OCI-LY3 (cell line): ENCODE results near the gene CX3CL1.

Experiments
- H2AFZ ChIP-seq: fragments of 200-600, 300-600 bp; shearing (Covaris generic); 2 replicates; pipeline ENCODE4 v1.6.0; 2014; ENCODE audit warnings: antibody characterized with exemption, low read depth, low read length
- H3K27ac ChIP-seq: fragments of 200-600, 300-600 bp; sonication (generic); 2 replicates; pipeline ENCODE4 v1.5.1; 2014; ENCODE audit warnings: mild to moderate bottlenecking, low read length, moderate library complexity, mixed read lengths
- H3K27me3 ChIP-seq: fragments of 200-600, 300-600 bp; sonication (generic); 2 replicates; pipeline ENCODE4 v1.6.1; 2014; ENCODE audit warnings: low read depth, low read length, mixed read lengths
- H3K36me3 ChIP-seq: fragments of 200-600, 300-600 bp; sonication (generic); replicated peaks from 2 replicates; pipeline ENCODE3; 2014; ENCODE audit warnings: low read depth, low read length, mixed read lengths
- H3K4me1 ChIP-seq: fragments of 300-600, 200-600 bp; sonication (generic); 2 replicates; pipeline ENCODE4 v1.6.1; 2014; ENCODE audit warnings: low read length, mixed read lengths
- H3K4me2 ChIP-seq: fragments of 200-600, 300-600 bp; sonication (generic); 2 replicates; pipeline ENCODE4 v1.6.1; 2014; ENCODE audit warnings: low read length, mixed read lengths
- H3K4me3 ChIP-seq: fragments of 300-600, 200-600 bp; sonication (generic); 2 replicates; pipeline ENCODE4 v1.5.1; 2014; ENCODE audit warnings: antibody characterized with exemption, mild to moderate bottlenecking, low read length, moderate library complexity
- H3K79me2 ChIP-seq: fragments of 300-600, 200-600 bp; shearing (Covaris generic); 2 replicates; pipeline ENCODE4 v1.6.1; 2014; ENCODE audit warnings: mild to moderate bottlenecking, low read length, mixed read lengths
- H3K9ac ChIP-seq: fragments of 300-600, 200-600 bp; shearing (Covaris generic); 2 replicates; pipeline ENCODE4 v1.6.0; 2014; ENCODE audit warnings: mild to moderate bottlenecking, low read length, moderate library complexity
- H3K9me3 ChIP-seq: fragments of 200-600, 300-600 bp; shearing (Covaris generic); 2 replicates; pipeline ENCODE4 v1.6.1; 2014; ENCODE audit warnings: low read length, mixed read lengths; ENCODE audit not compliant: insufficient read depth
- H4K20me1 ChIP-seq: fragments of 200-600, 300-600 bp; sonication (generic); 2 replicates; pipeline ENCODE4 v1.6.1; 2016; ENCODE audit warnings: low read length, mixed read lengths; ENCODE audit not compliant: insufficient read depth
- CTCF ChIP-seq: fragments of 200-600, 300-600 bp; sonication (generic); IDR thresholded peaks from 2 replicates; pipeline ENCODE4 v1.5.1; 2014; ENCODE audit warnings: antibody characterized with exemption, low read length, low read depth
- EZH2phosphoT487 ChIP-seq: fragments of 200-600 bp; shearing (Covaris generic); IDR thresholded peaks from 2 replicates; pipeline ENCODE4 v1.6.1; 2018; ENCODE audit warnings: antibody characterized with exemption, mixed run types, low read depth

The CX3CL1 gene

DNA sequence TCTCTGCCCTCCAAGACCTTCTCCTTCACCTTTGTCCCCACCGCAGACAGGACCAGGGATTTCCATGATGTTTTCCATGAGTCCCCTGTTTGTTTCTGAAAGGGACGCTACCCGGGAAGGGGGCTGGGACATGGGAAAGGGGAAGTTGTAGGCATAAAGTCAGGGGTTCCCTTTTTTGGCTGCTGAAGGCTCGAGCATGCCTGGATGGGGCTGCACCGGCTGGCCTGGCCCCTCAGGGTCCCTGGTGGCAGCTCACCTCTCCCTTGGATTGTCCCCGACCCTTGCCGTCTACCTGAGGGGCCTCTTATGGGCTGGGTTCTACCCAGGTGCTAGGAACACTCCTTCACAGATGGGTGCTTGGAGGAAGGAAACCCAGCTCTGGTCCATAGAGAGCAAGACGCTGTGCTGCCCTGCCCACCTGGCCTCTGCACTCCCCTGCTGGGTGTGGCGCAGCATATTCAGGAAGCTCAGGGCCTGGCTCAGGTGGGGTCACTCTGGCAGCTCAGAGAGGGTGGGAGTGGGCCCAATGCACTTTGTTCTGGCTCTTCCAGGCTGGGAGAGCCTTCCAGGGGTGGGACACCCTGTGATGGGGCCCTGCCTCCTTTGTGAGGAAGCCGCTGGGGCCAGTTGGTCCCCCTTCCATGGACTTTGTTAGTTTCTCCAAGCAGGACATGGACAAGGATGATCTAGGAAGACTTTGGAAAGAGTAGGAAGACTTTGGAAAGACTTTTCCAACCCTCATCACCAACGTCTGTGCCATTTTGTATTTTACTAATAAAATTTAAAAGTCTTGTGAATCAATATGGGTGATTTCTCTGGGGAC, 12.2 kb downstream of the CX3CL1 start:
- Histone ChIP-seq H3K4me1 (peaks cover 100% of the 10 kb centered on the region), H3K27me3 (no peaks in the 10 kb centered on the region), H3K27ac (peak overlapping the region; percentile 89), H4K20me1 (no peaks in the 10 kb centered on the region), H3K9ac (peak overlapping the region; percentile 61), H3K4me2 (peak overlapping the region; percentile 61), H3K79me2 (no peaks in the 10 kb centered on the region), H2AFZ (peak overlapping the region; percentile 1; the same call in 1 of the 2 replicates), H3K36me3 (no peaks in the 10 kb centered on the region), H3K9me3 (no peaks in the 10 kb centered on the region), H3K4me3 (peak overlapping the region; percentile 13; the same call in 1 of the 2 replicates)
- TF ChIP-seq EZH2phosphoT487, result no peak
- TF ChIP-seq CTCF, result no peak

DNA sequence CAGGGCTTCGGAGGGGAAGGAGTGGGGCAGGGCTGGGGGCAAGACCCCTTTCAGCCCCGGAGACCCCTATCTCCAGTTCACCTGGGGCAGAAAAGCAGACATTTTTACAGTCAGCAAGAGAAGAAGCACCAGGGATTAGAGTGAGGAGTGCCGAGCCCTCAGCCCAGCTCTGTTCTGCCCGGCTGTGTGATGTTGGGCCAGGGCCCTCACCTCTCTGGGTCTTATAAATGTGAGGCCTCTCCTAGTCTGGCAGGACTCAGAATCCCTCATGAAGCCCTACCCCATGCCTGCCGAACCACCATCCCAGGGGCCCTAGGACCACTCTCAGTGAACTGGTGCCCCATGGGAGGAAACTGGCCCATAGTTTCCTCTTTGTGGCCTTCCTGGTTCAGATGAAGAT, 12.8 kb downstream of the CX3CL1 start:
- Histone ChIP-seq H3K4me3 (no peak overlapping the region), H3K9me3 (no peaks in the 10 kb centered on the region), H3K27me3 (no peaks in the 10 kb centered on the region), H3K27ac (peak overlapping the region; percentile 89), H3K36me3 (no peaks in the 10 kb centered on the region), H3K4me2 (no peak overlapping the region), H4K20me1 (no peaks in the 10 kb centered on the region), H3K4me1 (peaks cover 100% of the 10 kb centered on the region), H2AFZ (no peak overlapping the region), H3K9ac (peak overlapping the region; percentile 61; the same call in 1 of the 2 replicates), H3K79me2 (no peaks in the 10 kb centered on the region)
- no peak for TF ChIP-seq CTCF
- TF ChIP-seq EZH2phosphoT487, result no peak

DNA sequence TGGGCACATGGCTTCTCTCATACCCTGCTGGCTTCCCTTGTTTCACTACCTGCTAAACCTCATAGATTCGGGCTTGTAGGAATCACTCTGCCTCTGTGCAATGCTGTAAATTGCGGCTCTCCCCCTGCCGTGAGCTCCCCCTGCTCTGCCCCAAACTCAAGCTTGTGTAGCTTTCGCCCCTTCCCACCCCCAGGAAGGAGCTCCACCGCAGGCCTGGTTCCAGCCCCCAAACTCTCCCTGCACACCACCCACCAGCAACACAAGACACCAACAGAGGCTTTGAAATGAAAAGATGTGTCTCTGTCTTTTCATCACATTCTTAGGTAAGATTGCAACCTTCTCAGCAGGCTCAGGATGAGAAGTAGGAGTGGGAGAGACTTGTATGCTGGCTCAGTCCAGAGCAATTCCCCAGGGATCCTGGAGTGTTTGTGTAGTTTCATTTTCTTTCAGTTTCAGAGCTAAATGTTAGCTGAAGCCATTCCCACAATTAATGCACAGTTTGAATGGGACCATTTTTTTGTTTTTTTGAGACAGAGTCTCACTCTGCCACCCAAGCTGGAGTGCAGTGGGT, 14.2 kb downstream of the CX3CL1 start:
- TF ChIP-seq EZH2phosphoT487 (no peak), CTCF (no peak)
- no peaks in the 10 kb centered on the region for H3K27me3 ChIP-seq
- H3K9me3 ChIP-seq, result no peaks in the 10 kb centered on the region
- peak overlapping the region; percentile 72; the same call in 1 of the 2 replicates for H2AFZ ChIP-seq
- H4K20me1 ChIP-seq, result no peaks in the 10 kb centered on the region
- no peaks in the 10 kb centered on the region for H3K79me2 ChIP-seq
- no peak overlapping the region for H3K4me3 ChIP-seq
- peak overlapping the region; percentile 49 for H3K9ac ChIP-seq
- H3K27ac ChIP-seq, result peak overlapping the region; percentile 89
- H3K4me1 ChIP-seq, result peaks cover 96% of the 10 kb centered on the region
- peak overlapping the region; percentile 49 for H3K4me2 ChIP-seq
- H3K36me3 ChIP-seq, result no peaks in the 10 kb centered on the region

DNA sequence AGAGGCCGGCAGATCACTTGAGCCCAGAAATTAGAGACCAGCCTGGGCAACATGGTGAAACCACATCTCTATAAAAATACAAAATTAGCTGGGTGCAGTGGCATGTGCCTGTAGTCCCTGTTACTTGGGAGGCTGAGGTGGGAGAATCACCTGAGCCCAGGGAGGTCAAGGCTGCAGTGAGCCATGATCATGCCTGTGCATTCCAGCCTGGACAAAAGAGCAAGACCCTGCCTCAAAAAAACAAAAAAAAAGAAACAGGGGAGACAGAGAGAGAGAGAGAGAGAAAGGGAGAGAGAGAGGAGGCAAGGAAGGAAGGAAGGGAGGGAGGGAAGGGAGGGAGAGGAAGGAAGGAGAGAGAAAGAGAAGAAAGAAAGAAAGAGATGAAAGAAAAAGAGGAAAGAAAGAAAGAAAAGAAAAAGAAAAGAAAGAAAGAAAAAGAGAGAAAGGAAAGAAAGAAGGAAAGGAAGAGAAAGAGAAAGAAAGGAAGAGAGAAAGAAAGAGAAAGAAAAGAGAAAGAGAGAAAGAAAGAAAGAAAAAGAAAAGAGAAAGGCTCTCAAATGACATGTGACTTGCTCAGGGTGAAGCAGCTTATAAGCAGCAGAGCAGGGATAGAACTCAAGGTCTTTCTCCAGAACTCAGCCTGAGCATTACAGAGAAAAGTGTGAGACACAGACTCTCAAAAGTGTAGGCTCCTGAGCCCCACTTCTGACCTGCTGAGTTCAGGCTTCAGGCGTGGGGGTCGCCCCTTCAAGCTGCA, 15.5 kb downstream of the CX3CL1 start:
- H3K27ac ChIP-seq, result peak overlapping the region; percentile 89
- H3K9ac ChIP-seq, result peak overlapping the region; percentile 68
- peak overlapping the region; percentile 75 for H3K4me2 ChIP-seq
- H4K20me1 ChIP-seq, result no peaks in the 10 kb centered on the region
- H3K36me3 ChIP-seq, result no peaks in the 10 kb centered on the region
- no peak overlapping the region for H2AFZ ChIP-seq
- H3K79me2 ChIP-seq, result no peaks in the 10 kb centered on the region
- peak overlapping the region; percentile 50 for H3K4me3 ChIP-seq
- no peaks in the 10 kb centered on the region for H3K27me3 ChIP-seq
- TF ChIP-seq EZH2phosphoT487 (no peak), CTCF (no peak)
- H3K9me3 ChIP-seq, result no peaks in the 10 kb centered on the region
- H3K4me1 ChIP-seq, result peaks cover 83% of the 10 kb centered on the region
